HEK293T (cell line): ENCODE measurements around the gene ACBD7.

Experiments
- ARNT ChIP-seq: fragments of 450-650 bp; IDR thresholded peaks from 2 replicates; pipeline ENCODE4 v1.6.1; 2017; ENCODE audit warnings: mild to moderate bottlenecking
- BHLHE40 ChIP-seq: fragments of 450-650 bp; IDR thresholded peaks from 2 replicates; pipeline ENCODE4 v1.6.1; 2016; ENCODE audit warnings: mild to moderate bottlenecking, moderate library complexity, borderline replicate concordance
- CTBP1 ChIP-seq: fragments of 450-650 bp; IDR thresholded peaks from 2 replicates; pipeline ENCODE4 v1.6.1; 2016; ENCODE audit warnings: borderline replicate concordance
- ELF4 ChIP-seq: fragments of 450-650 bp; IDR thresholded peaks from 2 replicates; pipeline ENCODE4 v1.6.1; 2017; ENCODE audit warnings: antibody characterized with exemption
- FOXA1 ChIP-seq: fragments of 450-650 bp; IDR thresholded peaks from 2 replicates; pipeline ENCODE4 v1.6.1; 2016; ENCODE audit warnings: mild to moderate bottlenecking
- FOXK2 ChIP-seq: fragments of 450-650 bp; IDR thresholded peaks from 2 replicates; pipeline ENCODE4 v1.6.1; 2016; ENCODE audit warnings: mild to moderate bottlenecking
- HDGF ChIP-seq: fragments of 450-650 bp; IDR thresholded peaks from 2 replicates; pipeline ENCODE4 v1.6.1; 2017; ENCODE audit warnings: antibody characterized with exemption, borderline replicate concordance
- L3MBTL2 ChIP-seq: fragments of 450-650 bp; conservative IDR thresholded peaks from 2 replicates; pipeline ENCODE4 v1.6.1; 2016; ENCODE audit warnings: mild to moderate bottlenecking
- LEF1 ChIP-seq: fragments of 450-650 bp; IDR thresholded peaks from 2 replicates; pipeline ENCODE4 v1.6.1; 2017; ENCODE audit warnings: mild to moderate bottlenecking, borderline replicate concordance
- SP1 ChIP-seq: fragments of 450-650 bp; IDR thresholded peaks from 2 replicates; pipeline ENCODE4 v1.6.1; 2017
- TARDBP ChIP-seq: fragments of 450-650 bp; IDR thresholded peaks from 2 replicates; pipeline ENCODE4 v1.6.1; 2016
- ZNF384 ChIP-seq: fragments of 450-650 bp; IDR thresholded peaks from 2 replicates; pipeline ENCODE4 v1.6.1; 2016

DNA sequence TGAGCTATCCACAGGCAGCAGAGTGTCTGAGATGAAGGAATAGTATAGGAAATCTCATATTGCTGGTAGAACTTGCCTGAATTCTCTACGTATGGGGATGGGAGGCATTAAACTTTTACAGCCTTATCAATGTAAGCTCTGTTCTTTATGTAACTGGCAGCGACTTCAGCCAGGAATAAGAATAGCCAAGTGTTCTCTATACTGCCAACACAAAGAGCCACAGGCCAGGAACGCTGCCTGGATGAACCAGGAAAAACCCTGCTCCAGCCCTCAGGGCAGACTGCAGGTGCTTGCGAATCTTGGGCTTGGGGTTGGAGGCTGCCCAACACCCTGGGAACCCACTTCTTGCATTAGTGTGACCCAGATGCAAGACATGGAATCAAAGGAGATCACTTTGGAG lies 50.9 kb downstream of the ACBD7 start:
- TF ChIP-seq LEF1 (no peak), BHLHE40 (no peak), HDGF (no peak), FOXK2 (no peak), ELF4 (no peak), ZNF384 (no peak), ARNT (no peak), CTBP1 (no peak), SP1 (no peak), FOXA1 (no peak), TARDBP (no peak), L3MBTL2 (no peak)
